GM19099 (cell line): ENCODE measurements around the gene THSD4.

ENCODE experiments used
- POLR2A ChIP-seq: IDR thresholded peaks from 3 replicates; pipeline ENCODE4 v1.6.1; 2011; ENCODE audit warnings: low read depth; ENCODE audit not compliant: insufficient read length; ENCODE audit errors: extremely low read depth

The THSD4 gene

DNA sequence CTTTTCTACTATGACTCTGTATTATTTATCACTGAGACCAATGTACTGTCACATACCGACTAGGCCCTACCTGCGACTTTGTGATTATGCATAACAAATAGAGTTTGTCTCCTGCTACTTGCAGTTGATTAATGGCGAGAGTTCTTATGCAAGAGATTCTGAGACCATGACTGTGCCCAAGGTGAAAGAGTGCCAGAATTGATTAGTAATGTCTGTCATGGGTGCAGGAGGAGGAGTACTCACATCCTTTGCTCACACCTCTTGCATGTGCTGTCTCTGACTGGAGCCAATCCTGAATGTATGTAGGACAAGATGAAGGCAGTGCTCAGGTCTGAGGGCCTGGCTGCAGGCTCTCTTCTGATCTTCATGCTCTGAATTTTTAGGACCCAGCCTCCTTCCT lies 260.7 kb downstream of the THSD4 start:
- TF ChIP-seq POLR2A, result no peak

DNA sequence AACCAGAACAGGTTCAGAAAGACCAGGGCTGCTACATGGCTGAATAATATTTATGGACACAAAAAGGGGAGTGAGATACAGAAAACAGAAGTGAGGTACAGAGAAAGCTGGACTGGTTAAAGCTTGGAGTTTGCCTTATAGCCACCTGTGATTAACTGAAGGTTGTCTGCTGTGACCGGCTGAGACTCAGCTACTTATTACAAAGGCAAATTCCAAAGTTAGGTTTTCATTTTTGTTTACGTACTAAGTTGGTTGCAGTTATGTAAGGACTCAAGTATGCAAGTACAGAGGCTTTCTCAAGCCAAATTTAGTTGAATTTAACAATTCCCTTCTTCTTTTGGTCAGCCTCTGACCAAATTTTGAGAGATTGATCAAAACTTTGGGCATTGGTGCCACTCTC lies 264.6 kb downstream of the THSD4 start:
- TF ChIP-seq POLR2A, result no peak

DNA sequence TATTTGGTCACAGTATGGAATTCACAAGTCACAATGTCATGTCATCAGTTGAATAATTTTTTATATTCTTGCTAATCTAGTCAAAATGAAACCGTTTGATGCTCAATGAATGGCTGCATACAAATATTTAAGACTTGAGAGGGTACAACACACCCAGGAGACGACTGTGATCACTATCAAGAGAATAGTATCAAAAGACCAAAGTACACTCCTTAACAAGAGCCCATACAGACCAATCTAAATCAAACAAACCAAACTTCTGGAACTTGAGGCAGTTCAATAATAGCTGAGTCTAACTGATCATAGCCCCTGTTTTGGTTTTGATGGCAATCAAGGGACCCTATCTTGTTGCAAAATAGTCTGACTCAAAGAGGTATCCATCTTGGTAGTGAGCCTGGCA lies 265.1 kb downstream of the THSD4 start:
- no peak for TF ChIP-seq POLR2A

DNA sequence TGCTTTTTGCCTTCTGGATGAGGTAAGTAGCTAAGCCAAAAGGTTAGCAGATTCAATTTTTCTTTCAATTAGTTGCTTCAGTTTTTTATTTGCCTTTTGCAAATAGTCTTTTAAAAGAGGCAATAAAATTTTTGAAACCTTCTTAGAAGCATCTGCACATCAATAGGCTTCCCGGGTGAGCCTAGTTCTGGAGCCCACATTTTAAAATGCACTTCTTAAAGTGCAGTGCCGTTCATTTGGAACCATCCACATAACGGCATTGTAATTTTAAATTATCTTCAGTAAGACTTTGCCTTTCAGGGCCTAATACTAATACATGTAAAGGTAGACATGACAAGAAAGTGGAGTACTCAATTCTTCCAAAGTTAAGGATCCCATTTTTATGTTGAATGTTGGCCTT lies 269.2 kb downstream of the THSD4 start:
- TF ChIP-seq POLR2A, result no peak

DNA sequence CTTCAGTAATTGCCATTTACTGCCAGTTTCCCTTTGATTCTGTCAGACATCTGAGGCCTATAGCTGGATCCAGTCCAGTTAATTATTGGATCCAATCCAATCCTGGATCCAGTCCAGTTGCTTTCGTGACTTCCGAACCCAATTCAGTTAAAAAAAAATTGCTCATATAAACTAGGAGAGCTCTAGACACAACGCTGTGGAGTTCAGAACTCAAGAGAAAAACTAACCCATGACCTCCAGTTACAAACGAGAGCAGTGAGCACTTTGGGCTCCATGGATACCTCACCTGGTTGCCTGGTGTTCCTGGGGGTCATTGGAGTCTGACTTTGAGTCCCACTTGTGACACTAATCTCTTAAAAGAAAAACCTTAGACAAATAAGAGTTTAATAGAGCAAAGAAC lies 269.8 kb downstream of the THSD4 start:
- no peak for TF ChIP-seq POLR2A

DNA sequence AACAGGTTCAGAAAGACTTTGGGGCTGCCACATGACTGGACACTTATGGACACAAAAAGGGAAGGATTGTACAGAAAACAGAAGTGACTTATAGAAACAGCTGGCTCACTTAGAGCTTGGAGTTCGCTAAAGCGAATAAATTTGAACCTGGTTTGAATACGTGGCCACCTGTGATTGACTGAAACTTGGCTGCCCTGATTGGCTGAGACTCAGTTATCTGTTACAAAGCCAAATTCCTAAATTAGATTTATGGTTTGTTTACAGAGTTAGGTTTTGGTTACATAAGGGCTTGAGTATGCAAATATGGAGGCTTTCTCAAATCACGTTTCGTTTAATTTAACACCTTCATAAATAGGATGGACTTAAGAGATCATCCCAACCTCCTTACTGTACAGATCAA lies 270.2 kb downstream of the THSD4 start:
- no peak for TF ChIP-seq POLR2A

DNA sequence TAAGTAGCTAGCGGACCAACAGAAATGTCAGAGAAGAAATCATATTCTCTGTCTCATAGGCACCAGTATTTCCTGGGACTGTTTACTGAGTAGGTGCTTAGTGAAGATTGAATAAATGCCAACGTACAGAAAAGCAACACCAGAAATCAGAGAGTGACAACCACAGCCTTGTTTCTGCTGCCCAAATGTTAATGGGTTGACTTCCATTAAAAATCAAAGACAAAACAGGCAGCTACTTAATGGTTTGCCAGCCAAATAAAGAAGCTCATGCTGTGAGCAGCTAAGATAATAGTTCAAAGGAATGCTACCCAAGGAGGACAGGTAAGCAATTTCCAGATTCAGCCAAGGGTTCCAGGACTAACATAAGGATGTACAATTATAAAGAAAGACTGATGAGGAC lies 270.7 kb downstream of the THSD4 start:
- no peak for TF ChIP-seq POLR2A

DNA sequence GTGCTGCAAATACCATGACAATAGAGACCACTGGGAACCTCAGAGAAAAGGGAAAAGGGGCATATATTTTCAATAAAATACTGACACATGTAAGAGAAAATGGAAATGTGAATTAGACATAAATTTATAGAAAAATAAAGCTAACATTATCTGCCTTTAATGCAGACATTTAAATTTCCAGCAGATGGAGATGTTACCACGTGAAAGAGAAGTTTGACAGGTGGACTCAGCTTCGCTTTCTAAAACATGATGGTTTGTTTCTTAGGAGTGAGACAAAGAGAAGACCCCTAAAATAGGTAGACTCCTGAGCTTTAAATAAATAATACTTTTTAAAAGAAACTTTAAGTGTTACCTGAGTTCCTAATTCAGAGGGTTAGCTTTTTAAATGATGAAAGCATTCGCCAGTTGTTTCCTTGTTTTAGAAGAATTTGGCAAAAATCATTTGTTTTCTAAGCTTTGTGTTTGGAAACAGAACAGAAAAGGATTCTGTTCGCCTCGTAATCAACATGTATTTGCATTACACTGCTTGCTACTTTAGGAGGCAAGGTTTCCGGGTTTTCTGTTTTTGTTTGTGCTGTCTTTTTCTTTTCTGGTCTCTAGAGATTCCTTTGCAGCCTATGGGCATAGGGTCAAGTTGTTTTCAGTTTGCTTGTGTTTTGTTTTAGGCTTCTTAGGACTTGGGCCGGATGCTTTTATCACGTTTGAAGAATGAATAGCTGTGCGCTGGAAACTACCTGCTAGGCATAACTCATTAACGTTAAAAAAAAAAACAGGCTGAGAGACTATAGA lies 271.4 kb downstream of the THSD4 start:
- no peak for TF ChIP-seq POLR2A

DNA sequence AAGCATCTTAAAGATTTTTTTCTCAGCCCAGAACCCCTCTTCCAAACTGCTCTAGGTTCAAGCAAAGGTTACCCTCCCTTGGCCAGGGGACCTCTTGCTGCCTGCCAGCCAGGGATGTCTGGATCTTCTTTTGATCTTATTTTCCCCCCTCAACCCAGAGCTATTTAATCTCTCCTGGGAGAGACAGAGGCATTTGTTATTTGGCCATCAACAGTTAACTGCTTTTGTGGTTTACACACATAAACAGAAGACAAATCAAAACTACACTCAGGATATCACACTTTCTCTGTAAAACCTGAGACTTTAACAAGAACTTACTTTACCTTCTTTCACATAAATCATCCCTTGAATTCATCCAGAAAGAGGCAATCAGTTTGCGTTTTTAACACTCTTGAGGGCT lies 272.5 kb downstream of the THSD4 start:
- no peak for TF ChIP-seq POLR2A

DNA sequence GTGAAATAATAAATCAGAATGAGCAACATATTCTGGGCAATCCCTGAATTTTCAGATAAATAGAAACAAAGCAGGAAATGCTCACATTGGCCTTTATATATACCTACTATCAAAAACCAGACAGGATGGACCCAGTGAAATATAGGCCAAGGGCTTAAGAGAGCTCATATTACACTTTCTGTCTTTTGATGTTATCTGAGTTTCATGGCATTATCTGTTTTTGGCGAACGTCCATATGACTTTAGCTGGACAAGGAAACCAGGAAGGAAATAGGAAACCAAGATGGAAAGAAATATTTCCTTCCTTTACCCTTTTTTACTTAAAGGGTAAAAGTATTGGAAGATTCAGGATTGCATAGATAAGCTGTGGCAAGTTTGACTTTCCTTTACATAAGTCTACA lies 274.8 kb downstream of the THSD4 start:
- no peak for TF ChIP-seq POLR2A

DNA sequence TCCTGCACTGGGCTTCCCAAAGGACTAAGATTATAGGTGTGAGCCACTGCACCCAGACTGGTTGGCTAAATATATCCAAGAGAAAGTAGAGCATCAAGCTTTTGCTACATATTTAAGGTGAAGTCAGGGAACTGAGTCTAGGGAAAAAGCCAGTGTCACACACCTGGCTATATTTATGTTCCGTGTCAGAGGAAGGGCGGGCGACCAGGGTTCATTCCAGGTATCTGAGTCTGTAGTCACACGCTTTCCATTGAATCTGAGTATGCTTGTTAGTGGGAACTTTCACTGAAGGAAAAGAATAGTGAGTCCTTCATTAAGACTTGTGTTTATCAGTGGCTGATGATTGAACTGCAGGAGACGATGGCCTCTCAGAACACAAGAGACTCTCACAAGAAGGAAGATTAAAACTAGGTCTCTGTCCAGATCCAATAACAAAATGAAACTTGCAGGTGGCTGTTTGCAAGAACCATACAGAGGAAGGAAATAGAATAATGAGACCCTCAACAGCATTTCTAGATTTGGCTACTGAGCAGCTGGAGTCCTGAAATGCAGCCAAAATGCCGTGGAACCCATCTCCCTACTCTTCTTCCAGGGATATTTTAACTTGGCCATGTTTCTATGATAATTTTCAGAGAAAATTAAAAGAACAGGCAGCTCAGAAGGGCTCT lies 276.3 kb downstream of the THSD4 start:
- TF ChIP-seq POLR2A, result no peak

DNA sequence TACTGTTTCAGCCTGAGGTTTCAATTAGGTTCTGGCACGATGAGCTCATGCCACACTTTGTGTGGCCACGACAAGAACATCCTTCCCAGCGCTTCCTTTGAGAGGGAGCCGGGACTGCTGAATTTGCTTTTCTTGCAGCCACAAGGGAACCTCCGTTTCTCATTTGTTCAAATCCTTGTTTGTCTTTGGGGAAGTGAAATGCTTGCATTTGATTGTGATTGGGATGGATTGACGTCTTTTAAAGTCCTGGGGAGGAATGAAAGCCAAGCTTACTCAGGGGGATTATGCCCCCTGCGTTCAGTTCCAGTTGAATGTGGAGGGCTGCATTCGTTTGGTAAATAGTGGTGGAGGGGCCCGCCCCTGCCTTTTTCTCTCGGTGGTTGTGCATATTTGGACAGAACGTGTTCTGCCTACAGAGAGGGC lies 277.6 kb downstream of the THSD4 start:
- no peak for TF ChIP-seq POLR2A

DNA sequence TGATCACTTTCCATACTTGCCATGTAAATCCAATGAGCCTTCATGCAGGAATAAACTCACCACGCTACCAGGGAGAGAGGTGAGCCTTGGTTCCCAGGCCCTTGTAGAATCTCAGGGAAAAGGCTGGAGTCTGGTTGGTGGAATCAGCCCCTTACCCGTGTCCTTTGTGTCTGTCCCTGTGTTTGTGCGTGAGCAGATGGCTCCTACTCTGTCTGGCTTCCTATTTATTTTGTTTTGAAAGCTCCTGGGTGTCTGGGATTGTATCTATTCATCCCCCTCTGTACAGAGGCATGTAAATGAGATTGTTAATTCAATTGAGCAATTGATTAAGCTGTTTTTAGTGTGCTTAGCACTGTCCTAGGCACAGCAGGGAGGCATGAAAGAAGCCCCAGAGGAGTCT lies 278.1 kb downstream of the THSD4 start:
- TF ChIP-seq POLR2A, result no peak

DNA sequence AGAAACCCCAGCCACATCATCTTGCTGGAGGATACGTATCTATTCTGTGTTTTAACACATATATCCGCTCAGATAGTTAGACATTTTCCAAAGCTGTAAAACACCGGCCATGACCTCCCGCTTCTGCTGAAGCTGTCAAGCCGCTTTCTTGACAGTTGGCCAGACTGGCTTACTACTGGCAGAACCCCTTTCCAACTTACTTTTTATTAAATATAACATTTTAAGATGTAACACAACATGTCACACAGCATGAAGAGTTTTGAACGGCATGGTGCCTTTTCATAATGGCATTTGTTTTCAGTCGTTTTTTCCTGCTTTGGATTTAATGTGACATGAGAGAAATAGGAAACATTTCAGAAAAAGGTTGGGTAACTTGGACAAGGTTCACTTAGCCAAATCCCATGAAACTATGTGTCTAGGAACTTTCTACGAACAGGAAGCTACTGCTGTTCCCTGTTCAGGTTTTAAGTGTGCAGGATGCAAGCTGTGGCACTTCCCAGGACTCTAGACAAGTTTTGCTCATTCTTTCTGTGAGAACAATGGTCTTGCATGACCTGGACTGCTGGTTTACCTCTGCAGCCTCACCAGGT lies 281.4 kb downstream of the THSD4 start:
- TF ChIP-seq POLR2A, result no peak

DNA sequence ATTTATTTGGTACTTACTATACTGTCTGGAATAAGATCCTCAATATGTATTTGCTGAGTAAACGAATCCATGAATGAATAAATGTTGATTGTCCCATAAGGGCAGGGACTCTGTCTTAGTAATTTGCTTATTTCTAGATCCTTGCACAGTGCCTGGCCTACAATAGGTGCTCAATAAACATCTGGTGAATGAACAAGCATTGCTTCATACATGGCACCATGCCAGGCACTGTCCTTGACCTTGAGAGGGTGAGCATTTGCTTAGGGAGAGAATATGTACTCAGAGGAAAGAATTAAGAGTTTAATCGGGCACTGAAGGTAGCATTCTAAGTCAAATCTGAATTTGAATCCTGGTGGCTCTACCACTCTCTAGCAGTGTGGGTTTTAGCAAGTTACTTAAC lies 282.1 kb downstream of the THSD4 start:
- no peak for TF ChIP-seq POLR2A

DNA sequence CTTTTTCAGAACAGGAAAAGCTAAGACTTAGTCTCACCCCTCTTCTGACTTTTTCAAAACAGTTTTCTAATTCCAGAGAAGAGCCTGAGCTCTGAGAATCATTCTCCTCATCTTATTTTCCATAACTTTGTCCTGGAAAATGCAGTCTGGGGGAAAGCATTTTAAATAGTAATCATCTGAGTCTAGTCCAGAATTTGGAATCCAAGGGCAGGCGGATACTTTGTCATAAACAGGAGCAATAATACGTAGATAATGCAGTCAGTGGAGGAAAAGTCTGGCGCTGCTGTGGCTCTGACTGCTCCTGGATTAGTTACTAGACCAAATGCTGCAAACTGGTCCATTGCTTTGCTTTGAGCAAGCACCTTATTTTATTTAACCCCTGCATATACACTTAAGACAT lies 285.0 kb downstream of the THSD4 start:
- no peak for TF ChIP-seq POLR2A

DNA sequence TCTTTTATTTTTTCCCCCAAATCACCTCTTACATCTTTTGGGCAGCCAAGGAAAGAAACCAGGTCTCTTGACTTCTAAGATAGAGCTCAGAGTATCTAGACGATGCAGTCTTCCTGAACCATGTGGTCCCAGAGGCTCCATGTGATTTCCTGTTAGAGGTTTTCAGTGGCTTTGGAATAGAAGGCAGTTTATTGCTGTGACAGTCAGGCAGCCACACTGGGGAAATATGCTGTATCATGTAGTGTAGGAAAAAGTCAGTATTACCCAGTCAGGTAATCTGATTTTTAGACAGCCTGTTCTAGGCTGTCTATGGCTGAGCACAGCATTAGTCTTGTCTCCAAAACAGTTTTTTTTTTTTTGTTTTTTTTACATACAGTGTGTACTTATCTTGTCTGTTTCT lies 294.3 kb downstream of the THSD4 start:
- no peak for TF ChIP-seq POLR2A

DNA sequence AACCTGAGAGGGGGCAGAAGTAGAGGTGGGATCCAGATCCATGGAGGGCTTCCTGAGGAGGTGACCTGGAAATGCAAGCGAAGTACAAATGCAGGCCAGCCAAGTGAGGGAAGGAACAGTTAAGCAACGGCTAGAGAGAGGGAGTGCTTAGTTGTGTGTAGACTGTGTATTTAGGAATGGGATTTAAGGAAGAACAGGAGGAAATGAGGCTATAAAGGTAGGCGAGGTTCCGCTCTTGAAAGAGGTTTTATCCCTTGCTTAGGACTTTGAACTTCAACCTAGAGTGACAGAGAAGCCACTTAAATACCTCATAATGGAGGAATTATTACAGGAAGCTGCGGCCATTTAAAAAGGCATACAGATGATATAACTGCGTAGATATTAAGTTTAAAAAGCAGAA lies 295.1 kb downstream of the THSD4 start:
- TF ChIP-seq POLR2A, result no peak
